Left cardiac atrium (tissue), 4 donors: Measurements from ENCODE around the gene ANXA6. TPM values are rescaled to one million over a fixed set of nuclear protein-coding genes. Genes with fewer than 3 reads are reported as not detected.

ENCODE experiments used
- ATAC-seq, 2 donors: fragments of 200-7000 bp; cut with Tn5 transposase; one replicate each; pipeline ENCODE4 v1.9.1; 2020; ENCODE audit warnings: mild to moderate bottlenecking in 2 of 2, moderate library complexity in 2 of 2
- DNase-seq: peaks from one replicate; pipeline ENCODE4 v3.0.0-alpha.2; 2020
- intact Hi-C, 2 donors: fragments of 100-400 bp; cut with DNase I; formaldehyde crosslinking; loops; one replicate each; pipeline versions ENCODE4 v1.14.1 to v1.15.1; 2022 to 2023
- total RNA-seq, 2 donors: library from RNA; stranded (reverse); fragmentation: NEBNext Ultra II Directional; extraction: Animal tissue kit (Norgen Biotek cat#: 25700); gene quantifications; one replicate each; pipeline ENCODE4 v1.2.1, GENCODE V29; 2021
- donor health status: DM: no; HTN: yes; CAD: no.
- donor health status: DM: no; HTN: yes; CAD: no; lungs with severe emphysema.
- donor health status: DM: yes; HTN: yes; CAD: no.
- donor health status: Dilated cardiomyopathy.

The ANXA6 gene
- total RNA-seq, 2 donors from 2014 or later: 218 to 220 TPM

GRCh38 chr5:151139015-151139414, 18.6 kb downstream of the ANXA6 start:
- DNase-seq (no peak), ATAC-seq (no peak)
- intact Hi-C loops: no loop called here

DNA sequence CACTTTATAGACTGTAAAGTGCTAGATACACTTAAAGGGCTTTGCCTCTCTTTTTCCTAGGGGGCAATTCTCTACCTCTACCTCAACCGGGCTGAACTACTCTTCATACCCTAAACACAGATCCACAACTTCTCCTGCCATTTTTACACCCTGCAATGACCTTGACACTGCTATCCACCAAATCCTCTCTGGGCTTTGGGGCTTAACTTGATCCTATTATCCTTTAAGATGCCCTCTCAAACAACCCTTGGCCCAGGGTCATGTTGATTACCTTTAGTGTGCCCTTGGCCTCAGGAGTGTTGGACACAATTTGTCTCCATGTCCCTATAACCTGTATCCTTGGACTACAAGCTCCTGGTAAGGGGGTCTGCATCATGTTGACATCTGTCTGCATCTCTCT, 19.5 kb downstream of the ANXA6 start:
- DNase-seq (no peak), ATAC-seq (no peak)
- intact Hi-C loops: no loop called here

GRCh38 chr5:151137067-151137825, 20.3 kb downstream of the ANXA6 start:
- intact Hi-C loops: no loop called here
- DNase-seq (no peak), ATAC-seq (no peak)

DNA sequence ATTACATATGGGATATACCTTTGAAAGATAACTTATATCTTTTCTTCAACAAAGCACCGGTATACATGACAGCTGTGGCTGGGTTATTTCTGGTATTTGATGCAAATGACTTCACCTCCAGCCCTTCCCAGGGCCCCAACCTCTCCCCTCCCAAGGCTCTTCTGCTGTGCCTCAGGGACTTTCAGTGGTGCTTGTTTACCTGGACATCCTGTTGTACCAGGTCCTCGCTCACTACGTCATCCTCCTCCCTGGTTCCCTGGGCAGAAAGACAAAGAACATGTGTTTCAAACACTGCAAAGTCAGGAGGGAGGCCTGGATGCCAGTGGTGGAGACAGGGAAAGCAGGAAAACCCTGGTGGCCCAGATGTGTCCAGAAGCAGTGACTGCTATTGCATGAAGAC, 23.4 kb downstream of the ANXA6 start:
- ATAC-seq (no peak), DNase-seq (no peak)
- intact Hi-C loops: no loop called here

- DNase-seq: no peak
- ATAC-seq: no peak
- intact Hi-C loops: no loop called here
These were observed 24.6 kb downstream of the ANXA6 start for GRCh38 chr5:151132963-151133362.

- intact Hi-C loops: no loop called here
- DNase-seq: peak; percentile 2
- no peak for ATAC-seq
These were observed 26.4 kb downstream of the ANXA6 start for GRCh38 chr5:151130922-151131891.

GRCh38 chr5:151130235-151130921, 27.2 kb downstream of the ANXA6 start:
- no peak for ATAC-seq
- intact Hi-C loops: no loop called here
- peak; percentile 1 for DNase-seq

- intact Hi-C loops: loop anchor here (5.0 kb wide), 3 partner anchors 33 to 113 kb away; no protein-coding TSS in a partner anchor
These were observed 28.8 kb downstream of the ANXA6 start for GRCh38 chr5:151128817-151129216.

DNA sequence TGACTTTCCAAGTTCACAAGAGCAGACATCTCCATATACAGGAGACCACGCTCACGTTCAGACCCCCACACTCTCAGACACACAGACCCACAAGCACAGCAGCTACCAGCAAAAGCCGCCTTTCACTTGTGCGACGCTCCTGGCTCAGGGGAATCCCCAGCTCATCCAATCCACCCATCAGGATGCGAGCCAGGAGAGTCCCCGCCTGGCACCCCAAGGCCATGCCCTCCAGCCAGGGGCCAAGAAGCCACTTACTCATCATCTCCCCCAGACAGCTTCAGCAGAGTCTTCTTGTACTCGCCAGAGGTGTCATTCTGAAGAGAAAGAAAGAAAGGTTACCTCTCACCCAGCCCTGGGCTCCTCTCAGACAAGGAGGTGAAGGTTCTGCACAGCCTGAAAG, 29.7 kb downstream of the ANXA6 start:
- intact Hi-C loops: loop anchor here (5.0 kb wide), 3 partner anchors 34 to 114 kb away; no protein-coding TSS in a partner anchor
- peak; percentile 2 for DNase-seq
- ATAC-seq: no peak

More at GRCh38 chr5:151128817-151129216, 28.8 kb downstream of the ANXA6 start:
- DNase-seq: peak; percentile 7
- ATAC-seq: no peak

GRCh38 chr5:151126199-151126645, 31.4 kb downstream of the ANXA6 start:
- DNase-seq: peak; percentile 77
- intact Hi-C loops: loop anchor here (1.0 to 5.0 kb wide), 4 partner anchors 36 to 116 kb away; no protein-coding TSS in a partner anchor
- ATAC-seq: peak; percentile 69

GRCh38 chr5:151125421-151125820, 32.2 kb downstream of the ANXA6 start:
- intact Hi-C loops: loop anchor here (5.0 kb wide), 3 partner anchors 37 to 117 kb away; no protein-coding TSS in a partner anchor

GRCh38 chr5:151123897-151124751, 33.5 kb downstream of the ANXA6 start:
- DNase-seq (peak; percentile 67), ATAC-seq (peak in 1 of 2 donors; percentile 56)
- intact Hi-C loops: no loop called here

More at GRCh38 chr5:151125421-151125820, 32.2 kb downstream of the ANXA6 start:
- no peak for ATAC-seq
- DNase-seq: peak; percentile 7

GRCh38 chr5:151122828-151123227, 34.8 kb downstream of the ANXA6 start:
- no peak for ATAC-seq
- intact Hi-C loops: no loop called here
- DNase-seq: no peak

DNA sequence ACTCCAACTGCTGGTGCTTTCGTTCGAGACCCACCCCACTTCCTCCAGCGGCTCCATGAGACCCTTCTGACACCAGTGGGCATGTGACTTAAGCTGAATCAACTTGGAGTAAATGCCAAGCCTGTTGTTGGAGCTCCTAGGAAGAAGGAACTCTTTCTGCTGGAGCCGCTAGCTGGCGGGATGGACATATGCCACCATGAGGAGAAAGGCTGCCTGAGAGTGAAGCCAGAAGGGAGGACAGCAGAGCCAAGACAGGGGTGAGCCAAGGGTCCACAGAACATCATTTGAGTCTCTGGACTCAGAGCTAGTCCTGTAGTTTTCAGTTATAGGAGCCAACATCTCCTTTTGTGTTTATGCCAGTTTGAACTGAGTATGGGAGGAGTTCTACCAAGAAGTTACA, 35.9 kb downstream of the ANXA6 start:
- DNase-seq (peak; percentile 10), ATAC-seq (no peak)
- intact Hi-C loops: no loop called here

- intact Hi-C loops: no loop called here
- no peak for DNase-seq
- no peak for ATAC-seq
These were observed 36.5 kb downstream of the ANXA6 start for GRCh38 chr5:151121095-151121494.

GRCh38 chr5:151118913-151119575, 38.5 kb downstream of the ANXA6 start:
- ATAC-seq (no peak), DNase-seq (peak; percentile 5)
- intact Hi-C loops: no loop called here

- ATAC-seq (peak; percentile 58 to 77), DNase-seq (peak; percentile 76)
- intact Hi-C loops: loop anchor here in 1 of 2 donors (1.0 to 2.0 kb wide), 2 partner anchors 64 to 111 kb away; no protein-coding TSS in a partner anchor
These were observed 42.2 kb downstream of the ANXA6 start for GRCh38 chr5:151115272-151115905.
